ENCODE data around the gene RILPL2. TPM values are rescaled to one million over a fixed set of nuclear protein-coding genes. Genes with fewer than 3 reads are reported as not detected.
"Not testable (repeated sequence)": the region's sequence is repeated elsewhere in the genome, so short reads cannot be mapped to it uniquely, and the experiment has no call there.

RILPL2 gene
- total and polyA plus RNA-seq, 2 donors = 3.9 to 7.8 TPM

GRCh38 chr12:123457980-123458779 lies 21.7 kb upstream of the RILPL2 start, which contains the start of gene SNRNP35:
SNRNP35 (plus strand) TSS chr12:123458139; CDS start chr12:123465541, 7,402 bp downstream.
- DNase-seq (ENCODE audit: low read depth in 6 of 9, low spot score in 9 of 9) = peak; percentile 72 to 94 (median 85)
- Histone ChIP-seq H3K4me1 (ENCODE audit: control insufficient read depth in 2 of 2, insufficient read depth in 2 of 2, low read length in 2 of 2) (peaks cover 4 to 9% of the 10 kb centered on the region in 2 donors), H3K27ac (ENCODE audit: low read depth in 1 of 2, low read length in 1 of 2) (peak within 1 kb of the TSS; percentile 100), H3K27me3 (ENCODE audit: control insufficient read depth in 2 of 2, insufficient read depth in 1 of 2, low read length in 1 of 2) (no peaks in the 10 kb centered on the region), H3K9me3 (ENCODE audit: control insufficient read depth in 2 of 2, insufficient read depth in 1 of 2, low read length in 1 of 2) (peaks cover 0 to 4% of the 10 kb centered on the region in 2 donors), H3K4me3 (ENCODE audit: low read length in 2 of 2) (peak within 1 kb of the TSS; percentile 93 to 99), H3K36me3 (ENCODE audit: control insufficient read depth in 2 of 2, insufficient read depth in 2 of 2, low read length in 1 of 2) (peaks cover 0 to 3% of the 10 kb centered on the region in 2 donors)
- under 1% methylated on average over 48 of the region's 48 CpGs for WGBS

- Histone ChIP-seq H3K27me3 (ENCODE audit: control insufficient read depth in 2 of 2, insufficient read depth in 1 of 2, low read length in 1 of 2) (no peaks in the 10 kb centered on the region), H3K4me3 (ENCODE audit: low read length in 2 of 2) (no peak overlapping the region), H3K36me3 (ENCODE audit: control insufficient read depth in 2 of 2, insufficient read depth in 2 of 2, low read length in 1 of 2) (no peaks in the 10 kb centered on the region), H3K9me3 (ENCODE audit: control insufficient read depth in 2 of 2, insufficient read depth in 1 of 2, low read length in 1 of 2) (peaks cover 0 to 3% of the 10 kb centered on the region in 2 donors), H3K27ac (ENCODE audit: low read depth in 1 of 2, low read length in 1 of 2) (no peak overlapping the region), H3K4me1 (ENCODE audit: control insufficient read depth in 2 of 2, insufficient read depth in 2 of 2, low read length in 2 of 2) (no peaks in the 10 kb centered on the region)
- 96% methylated on average over 3 of the region's 3 CpGs for WGBS
- DNase-seq (ENCODE audit: low read depth in 6 of 9, low spot score in 9 of 9) = peak in 3 of 9 donors; percentile 15 to 55 (median 33)
Observed at GRCh38 chr12:123453165-123453564, 16.7 kb upstream of the RILPL2 start.

- not testable (repeated sequence) for H3K27me3 ChIP-seq (ENCODE audit: control insufficient read depth in 2 of 2, insufficient read depth in 1 of 2, low read length in 1 of 2); H3K9me3 ChIP-seq (ENCODE audit: control insufficient read depth in 2 of 2, insufficient read depth in 1 of 2, low read length in 1 of 2); H3K4me1 ChIP-seq (ENCODE audit: control insufficient read depth in 2 of 2, insufficient read depth in 2 of 2, low read length in 2 of 2); DNase-seq (ENCODE audit: low read depth in 6 of 9, low spot score in 9 of 9); H3K36me3 ChIP-seq (ENCODE audit: control insufficient read depth in 2 of 2, insufficient read depth in 2 of 2, low read length in 1 of 2); H3K4me3 ChIP-seq (ENCODE audit: low read length in 2 of 2); H3K27ac ChIP-seq (ENCODE audit: low read depth in 1 of 2, low read length in 1 of 2)
- WGBS = 100% methylated on average over 1 of the region's 1 CpG
Observed at GRCh38 chr12:123452276-123452550, 15.7 kb upstream of the RILPL2 start.

- no peaks in the 10 kb centered on the region for H3K9me3 ChIP-seq (ENCODE audit: control insufficient read depth in 2 of 2, insufficient read depth in 1 of 2, low read length in 1 of 2)
- H3K27ac ChIP-seq (ENCODE audit: low read depth in 1 of 2, low read length in 1 of 2) = peak overlapping the region in 1 of 2 donors; percentile 31
- 97% methylated on average over 9 of the region's 9 CpGs for WGBS
- no peaks in the 10 kb centered on the region for H3K36me3 ChIP-seq (ENCODE audit: control insufficient read depth in 2 of 2, insufficient read depth in 2 of 2, low read length in 1 of 2)
- DNase-seq (ENCODE audit: low read depth in 6 of 9, low spot score in 9 of 9) = no peak
- no peak overlapping the region for H3K4me3 ChIP-seq (ENCODE audit: low read length in 2 of 2)
- H3K4me1 ChIP-seq (ENCODE audit: control insufficient read depth in 2 of 2, insufficient read depth in 2 of 2, low read length in 2 of 2) = no peaks in the 10 kb centered on the region
- no peaks in the 10 kb centered on the region for H3K27me3 ChIP-seq (ENCODE audit: control insufficient read depth in 2 of 2, insufficient read depth in 1 of 2, low read length in 1 of 2)
Observed at GRCh38 chr12:123450636-123451035, 14.2 kb upstream of the RILPL2 start.

- WGBS = 93% methylated on average over 4 of the region's 4 CpGs
- Histone ChIP-seq H3K27me3 (ENCODE audit: control insufficient read depth in 2 of 2, insufficient read depth in 1 of 2, low read length in 1 of 2) (no peaks in the 10 kb centered on the region), H3K4me1 (ENCODE audit: control insufficient read depth in 2 of 2, insufficient read depth in 2 of 2, low read length in 2 of 2) (no peaks in the 10 kb centered on the region), H3K9me3 (ENCODE audit: control insufficient read depth in 2 of 2, insufficient read depth in 1 of 2, low read length in 1 of 2) (no peaks in the 10 kb centered on the region), H3K4me3 (ENCODE audit: low read length in 2 of 2) (no peak overlapping the region), H3K27ac (ENCODE audit: low read depth in 1 of 2, low read length in 1 of 2) (no peak overlapping the region), H3K36me3 (ENCODE audit: control insufficient read depth in 2 of 2, insufficient read depth in 2 of 2, low read length in 1 of 2) (no peaks in the 10 kb centered on the region)
- no peak for DNase-seq (ENCODE audit: low read depth in 6 of 9, low spot score in 9 of 9)
Observed at GRCh38 chr12:123449856-123450255, 13.4 kb upstream of the RILPL2 start.

DNA sequence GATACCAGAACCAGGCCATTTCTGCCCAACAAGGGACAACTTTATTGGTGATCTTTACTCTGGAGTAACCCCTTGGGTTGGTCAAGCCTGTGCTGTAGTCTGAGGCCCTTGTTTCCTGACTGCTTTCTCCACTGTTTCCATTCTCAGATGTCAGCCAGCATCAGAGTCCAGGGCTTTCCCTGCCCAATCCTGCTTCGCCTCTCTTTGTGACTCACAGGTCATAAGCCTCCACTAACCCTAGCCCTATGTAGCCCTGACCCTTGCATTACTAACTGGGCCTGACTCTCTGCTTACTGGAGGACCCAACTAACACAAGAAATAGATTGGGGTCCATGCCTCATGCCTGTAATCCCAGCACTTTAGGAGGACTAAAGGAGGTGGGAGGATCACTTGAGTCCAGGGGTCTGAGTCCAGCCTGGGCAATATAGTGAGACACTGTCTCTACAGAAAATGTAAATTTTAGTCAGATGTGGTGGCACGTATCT lies 12.8 kb upstream of the RILPL2 start:
- H3K27ac ChIP-seq (ENCODE audit: low read depth in 1 of 2, low read length in 1 of 2) = no peak overlapping the region
- DNase-seq (ENCODE audit: low read depth in 6 of 9, low spot score in 9 of 9) = no peak
- H3K9me3 ChIP-seq (ENCODE audit: control insufficient read depth in 2 of 2, insufficient read depth in 1 of 2, low read length in 1 of 2) = no peaks in the 10 kb centered on the region
- H3K36me3 ChIP-seq (ENCODE audit: control insufficient read depth in 2 of 2, insufficient read depth in 2 of 2, low read length in 1 of 2) = no peaks in the 10 kb centered on the region
- H3K27me3 ChIP-seq (ENCODE audit: control insufficient read depth in 2 of 2, insufficient read depth in 1 of 2, low read length in 1 of 2) = no peaks in the 10 kb centered on the region
- WGBS = 99% methylated on average over 2 of the region's 2 CpGs
- H3K4me3 ChIP-seq (ENCODE audit: low read length in 2 of 2) = no peak overlapping the region
- no peaks in the 10 kb centered on the region for H3K4me1 ChIP-seq (ENCODE audit: control insufficient read depth in 2 of 2, insufficient read depth in 2 of 2, low read length in 2 of 2)

DNA sequence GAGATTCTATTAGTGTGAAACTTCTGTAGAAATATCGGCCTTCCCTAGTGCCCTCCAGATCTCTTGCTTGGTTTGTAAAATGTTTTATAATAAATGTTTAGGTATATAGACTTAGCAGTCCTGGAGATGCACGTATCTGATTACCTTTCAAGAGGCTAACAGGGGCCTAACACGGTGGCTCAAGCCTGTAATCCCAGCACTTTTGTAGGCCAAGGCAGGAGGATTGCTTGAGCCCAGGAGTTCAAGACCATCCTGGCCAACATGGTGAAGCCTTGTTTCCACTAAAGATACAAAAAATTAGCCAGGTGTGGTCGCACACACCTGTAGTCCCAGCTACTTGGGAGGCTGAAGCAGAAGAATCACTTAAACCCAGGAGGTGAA lies 9.8 kb upstream of the RILPL2 start:
- DNase-seq (ENCODE audit: low read depth in 6 of 9, low spot score in 9 of 9) = no peak
- no peaks in the 10 kb centered on the region for H3K36me3 ChIP-seq (ENCODE audit: control insufficient read depth in 2 of 2, insufficient read depth in 2 of 2, low read length in 1 of 2)
- WGBS = 90% methylated on average over 4 of the region's 4 CpGs
- H3K9me3 ChIP-seq (ENCODE audit: control insufficient read depth in 2 of 2, insufficient read depth in 1 of 2, low read length in 1 of 2) = no peaks in the 10 kb centered on the region
- H3K4me3 ChIP-seq (ENCODE audit: low read length in 2 of 2) = no peak overlapping the region
- no peaks in the 10 kb centered on the region for H3K27me3 ChIP-seq (ENCODE audit: control insufficient read depth in 2 of 2, insufficient read depth in 1 of 2, low read length in 1 of 2)
- H3K27ac ChIP-seq (ENCODE audit: low read depth in 1 of 2, low read length in 1 of 2) = no peak overlapping the region
- no peaks in the 10 kb centered on the region for H3K4me1 ChIP-seq (ENCODE audit: control insufficient read depth in 2 of 2, insufficient read depth in 2 of 2, low read length in 2 of 2)

DNA sequence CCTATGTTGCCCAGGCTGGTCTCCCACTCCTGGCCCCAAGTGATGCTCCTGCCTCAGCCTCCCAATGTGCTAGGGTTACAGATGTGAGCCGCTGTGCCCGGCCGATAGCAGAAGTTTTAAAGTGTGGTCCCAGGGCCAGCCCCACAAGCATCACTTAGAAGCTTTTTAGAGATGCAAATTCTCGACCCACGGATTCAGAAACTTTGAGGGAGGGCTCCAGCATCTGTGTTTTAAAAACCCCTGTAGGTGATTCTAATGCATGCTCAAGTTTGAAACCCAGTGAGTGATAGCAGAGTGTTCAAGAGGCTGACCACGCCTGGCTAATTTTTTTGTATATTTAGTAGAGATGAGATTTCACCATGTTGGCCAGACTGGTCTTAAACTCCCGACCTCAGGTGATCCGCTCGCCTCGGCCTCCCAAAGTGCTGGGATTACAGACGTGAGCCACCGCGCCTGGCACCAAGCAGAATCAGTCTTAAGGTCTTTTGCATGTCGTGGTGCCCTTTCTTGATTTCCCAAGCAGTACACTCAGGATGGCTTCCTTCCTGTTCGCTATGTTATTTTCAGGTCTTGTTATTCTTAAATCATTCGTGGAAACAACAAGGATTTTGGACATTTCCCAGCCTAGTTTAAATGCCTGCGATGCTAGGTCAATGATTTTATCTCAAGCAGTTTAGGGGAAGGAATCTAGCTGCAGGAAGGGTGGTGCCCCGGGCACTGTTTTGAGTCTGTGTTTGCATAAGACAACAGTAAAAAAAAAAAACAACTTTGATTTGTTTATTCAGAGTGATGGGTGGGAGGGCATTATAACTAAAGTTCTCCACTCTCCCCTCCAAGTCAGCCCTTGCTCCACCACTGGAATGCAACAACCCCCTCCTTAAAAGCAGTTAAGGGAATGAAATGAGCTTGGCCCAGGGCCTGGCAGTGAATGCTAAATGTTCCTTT lies 9.2 kb upstream of the RILPL2 start:
- Histone ChIP-seq H3K4me3 (ENCODE audit: low read length in 2 of 2) (no peak overlapping the region), H3K4me1 (ENCODE audit: control insufficient read depth in 2 of 2, insufficient read depth in 2 of 2, low read length in 2 of 2) (no peaks in the 10 kb centered on the region), H3K27ac (ENCODE audit: low read depth in 1 of 2, low read length in 1 of 2) (no peak overlapping the region), H3K27me3 (ENCODE audit: control insufficient read depth in 2 of 2, insufficient read depth in 1 of 2, low read length in 1 of 2) (no peaks in the 10 kb centered on the region), H3K36me3 (ENCODE audit: control insufficient read depth in 2 of 2, insufficient read depth in 2 of 2, low read length in 1 of 2) (no peaks in the 10 kb centered on the region), H3K9me3 (ENCODE audit: control insufficient read depth in 2 of 2, insufficient read depth in 1 of 2, low read length in 1 of 2) (no peaks in the 10 kb centered on the region)
- no peak for DNase-seq (ENCODE audit: low read depth in 6 of 9, low spot score in 9 of 9)
- 74% methylated on average over 18 of the region's 18 CpGs for WGBS
